M059J (cell line): Measurements from ENCODE around the gene ZNF70. TPM values are rescaled to one million over a fixed set of nuclear protein-coding genes. Genes with fewer than 3 reads are reported as not detected.

Experiments
- DNase-seq: peaks from one replicate; pipeline ENCODE4 v3.0.0-alpha.2; 2012; ENCODE audit warnings: low read depth
- total RNA-seq: library from RNA; depleted of rRNA; stranded (reverse); fragments of >200 nt; shearing (Covaris generic); gene quantifications from 2 replicates; pipeline ENCODE4 v1.2.3, GENCODE V29; 2014; rRNA removed

ZNF70 gene
- 2.6 and 2.7 TPM in 2 replicates for total RNA-seq

- DNase-seq: peak; percentile 73
Observed at GRCh38 chr22:23750714-23751440, at the start of gene ZNF70. Gene ZNF70 (minus strand): TSS chr22:23751112. CDS start chr22:23745140, 5,972 bp downstream.

- no peak for DNase-seq
Observed at GRCh38 chr22:23796461-23796860, 45.5 kb upstream of the ZNF70 start.

GRCh38 chr22:23793326-23793725, 42.4 kb upstream of the ZNF70 start:
- DNase-seq: no peak

- no peak for DNase-seq
Observed at GRCh38 chr22:23791738-23792645, 41.1 kb upstream of the ZNF70 start.

GRCh38 chr22:23790819-23791737, 40.2 kb upstream of the ZNF70 start:
- DNase-seq: no peak

GRCh38 chr22:23789638-23790037, 38.7 kb upstream of the ZNF70 start:
- no peak for DNase-seq

- DNase-seq: no peak
Observed at GRCh38 chr22:23789121-23789520, 38.2 kb upstream of the ZNF70 start.

GRCh38 chr22:23787910-23788309, 37.0 kb upstream of the ZNF70 start:
- DNase-seq: no peak

- no peak for DNase-seq
Observed at GRCh38 chr22:23787600-23787896, 36.6 kb upstream of the ZNF70 start.

GRCh38 chr22:23786752-23787599, 36.1 kb upstream of the ZNF70 start, which contains the start of gene SMARCB1:
Gene SMARCB1 (plus strand): TSS chr22:23786966. CDS start chr22:23787170, 204 bp downstream.
- peak; percentile 86 for DNase-seq

GRCh38 chr22:23786261-23786710, 35.4 kb upstream of the ZNF70 start:
- no peak for DNase-seq

- peak; percentile 83 for DNase-seq
Observed at GRCh38 chr22:23784215-23784732, 33.4 kb upstream of the ZNF70 start.

- no peak for DNase-seq
Observed at GRCh38 chr22:23783265-23784150, 32.6 kb upstream of the ZNF70 start.

GRCh38 chr22:23782703-23783102, 31.8 kb upstream of the ZNF70 start:
- no peak for DNase-seq

- no peak for DNase-seq
Observed at GRCh38 chr22:23782252-23782651, 31.3 kb upstream of the ZNF70 start.

GRCh38 chr22:23781511-23782183, 30.7 kb upstream of the ZNF70 start:
- peak; percentile 90 for DNase-seq

- no peak for DNase-seq
Observed at GRCh38 chr22:23781065-23781464, 30.2 kb upstream of the ZNF70 start.

GRCh38 chr22:23780146-23780748, 29.3 kb upstream of the ZNF70 start:
- no peak for DNase-seq
